H9 (cell line): Measurements from ENCODE around the gene ATG2A. TPM values are rescaled to one million over a fixed set of nuclear protein-coding genes. Genes with fewer than 3 reads are reported as not detected.

Source experiments
- DNase-seq: peaks from one replicate; pipeline ENCODE4 v3.0.0-alpha.2; 2017
- H2AFZ ChIP-seq: one replicate; pipeline ENCODE4 v1.6.1; 2013; ENCODE audit warnings: mild to moderate bottlenecking, low read length, control low read depth, moderate library complexity
- H2AK5ac ChIP-seq: 2 replicates; pipeline ENCODE4 v1.6.1; 2013; ENCODE audit warnings: low read length, control low read depth, mixed read lengths; ENCODE audit not compliant: insufficient read length
- H2BK120ac ChIP-seq: one replicate; pipeline ENCODE4 v1.6.1; 2013; ENCODE audit warnings: low read depth, mild to moderate bottlenecking, low read length, control low read depth, inconsistent platforms; ENCODE audit not compliant: poor library complexity, severe bottlenecking
- H2BK12ac ChIP-seq: 2 replicates; pipeline ENCODE4 v1.6.1; 2013; ENCODE audit warnings: low read length, control low read depth, mixed read lengths, low read depth; ENCODE audit not compliant: insufficient read length
- H2BK15ac ChIP-seq: 2 replicates; pipeline ENCODE4 v1.6.1; 2013; ENCODE audit warnings: low read depth, low read length, control low read depth
- H2BK20ac ChIP-seq: one replicate; pipeline ENCODE4 v1.6.1; 2013; ENCODE audit warnings: low read depth, mild to moderate bottlenecking, low read length, control low read depth, inconsistent platforms; ENCODE audit not compliant: poor library complexity, severe bottlenecking
- H2BK5ac ChIP-seq: 2 replicates; pipeline ENCODE4 v1.6.1; 2013; ENCODE audit warnings: low read length, control low read depth, mixed read lengths; ENCODE audit not compliant: insufficient read length
- H3K14ac ChIP-seq: 2 replicates; pipeline ENCODE4 v1.6.1; 2013; ENCODE audit warnings: low read length, control low read depth; ENCODE audit not compliant: insufficient read depth
- H3K18ac ChIP-seq: 2 replicates; pipeline ENCODE4 v1.6.1; 2013; ENCODE audit warnings: low read depth, mild to moderate bottlenecking, mixed read lengths, low read length, control low read depth; ENCODE audit not compliant: insufficient read length
- H3K23ac ChIP-seq: 2 replicates; pipeline ENCODE4 v1.6.1; 2013; ENCODE audit warnings: low read length, control low read depth, mixed read lengths, low read depth; ENCODE audit not compliant: insufficient read length
- H3K23me2 ChIP-seq: 2 replicates; pipeline ENCODE4 v1.6.1; 2013; ENCODE audit warnings: low read depth, mild to moderate bottlenecking, mixed read lengths, low read length, control low read depth; ENCODE audit not compliant: insufficient read length, poor library complexity, severe bottlenecking
- H3K27ac ChIP-seq: 2 replicates; pipeline ENCODE4 v1.5.1; 2013; ENCODE audit warnings: low read length, control low read depth, mixed read lengths, low read depth; ENCODE audit not compliant: insufficient read length
- H3K27me3 ChIP-seq: 2 replicates; pipeline ENCODE4 v1.6.1; 2013; ENCODE audit warnings: low read length, control low read depth, inconsistent platforms; ENCODE audit not compliant: insufficient read depth
- H3K4ac ChIP-seq: 2 replicates; pipeline ENCODE4 v1.6.1; 2013; ENCODE audit warnings: low read depth, mild to moderate bottlenecking, control low read depth, inconsistent platforms, low read length, moderate library complexity
- H3K4me1 ChIP-seq: 2 replicates; pipeline ENCODE4 v1.6.1; 2013; ENCODE audit warnings: low read length, control low read depth, inconsistent platforms; ENCODE audit not compliant: insufficient read depth
- H3K4me2 ChIP-seq: 2 replicates; pipeline ENCODE4 v1.6.1; 2013; ENCODE audit warnings: low read length, control low read depth, mixed read lengths; ENCODE audit not compliant: insufficient read length, insufficient read depth
- H3K56ac ChIP-seq: 2 replicates; pipeline ENCODE4 v1.6.1; 2013; ENCODE audit warnings: low read depth, mild to moderate bottlenecking, mixed read lengths, low read length, control low read depth; ENCODE audit not compliant: insufficient read length
- H3K79me1 ChIP-seq: 2 replicates; pipeline ENCODE4 v1.6.1; 2013; ENCODE audit warnings: low read depth, mild to moderate bottlenecking, moderate library complexity, low read length, control low read depth, inconsistent platforms; ENCODE audit not compliant: insufficient read depth, poor library complexity, severe bottlenecking
- H3K79me2 ChIP-seq: 2 replicates; pipeline ENCODE4 v1.6.1; 2013; ENCODE audit warnings: low read length, control low read depth, inconsistent platforms; ENCODE audit not compliant: insufficient read depth
- H3K9ac ChIP-seq: 2 replicates; pipeline ENCODE4 v1.6.1; 2013; ENCODE audit warnings: low read length, control low read depth, mixed read lengths; ENCODE audit not compliant: insufficient read length; ENCODE audit errors: extremely low read depth
- H3K9me3 ChIP-seq: one replicate; pipeline ENCODE4 v1.6.1; 2013; ENCODE audit warnings: low read depth, low read length, inconsistent platforms; ENCODE audit not compliant: control insufficient read depth
- H3T11ph ChIP-seq: one replicate; pipeline ENCODE4 v1.6.1; 2013; ENCODE audit warnings: mild to moderate bottlenecking, low read length, control low read depth, inconsistent platforms
- H4K20me1 ChIP-seq: one replicate; pipeline ENCODE4 v1.6.1; 2013; ENCODE audit not compliant: control insufficient read depth, insufficient read length, insufficient read depth
- H4K5ac ChIP-seq: 2 replicates; pipeline ENCODE4 v1.6.1; 2013; ENCODE audit warnings: low read depth, mild to moderate bottlenecking, mixed read lengths, low read length, control low read depth; ENCODE audit not compliant: insufficient read length
- H4K8ac ChIP-seq: replicated peaks from 2 replicates; pipeline ENCODE4 v1.6.1; 2013; ENCODE audit warnings: low read length, control low read depth, mixed read lengths, low read depth; ENCODE audit not compliant: insufficient read length
- H4K91ac ChIP-seq: 2 replicates; pipeline ENCODE4 v1.6.1; 2013; ENCODE audit warnings: low read depth, mild to moderate bottlenecking, moderate library complexity, mixed read lengths, low read length, control low read depth; ENCODE audit not compliant: insufficient read length
- H3K27ac Mint-ChIP-seq, 3 experiments: 2 replicates in 2 of 3; 3 replicates in 1 of 3; pipeline ENCODE4 v1.8.0; 2020 to 2021; ENCODE audit warnings: mixed read lengths in 3 of 3, mild to moderate bottlenecking in 1 of 3, moderate library complexity in 1 of 3
- H3K27me3 Mint-ChIP-seq: 2 replicates; pipeline ENCODE4 v1.8.0; 2021; ENCODE audit warnings: low read depth, mild to moderate bottlenecking, moderate library complexity, mixed read lengths
- H3K36me3 Mint-ChIP-seq, 3 experiments: 2 replicates in 2 of 3; 3 replicates in 1 of 3; pipeline ENCODE4 v1.8.0; 2020 to 2021; ENCODE audit warnings: low read depth in 3 of 3, mixed read lengths in 3 of 3; ENCODE audit not compliant: insufficient read depth in 1 of 3
- H3K4me1 Mint-ChIP-seq, 2 experiments: 2 replicates each; pipeline ENCODE4 v1.8.0; 2020; ENCODE audit warnings: mixed read lengths in 2 of 2
- H3K4me3 Mint-ChIP-seq, 2 experiments: 2 replicates in 1 of 2; 3 replicates in 1 of 2; pipeline ENCODE4 v1.8.0; 2020 to 2021; ENCODE audit warnings: mild to moderate bottlenecking in 2 of 2, mixed read lengths in 2 of 2, moderate library complexity in 1 of 2
- H3K9me3 Mint-ChIP-seq, 2 experiments: 2 replicates in 1 of 2; 3 replicates in 1 of 2; pipeline ENCODE4 v1.8.0; 2020; ENCODE audit warnings: mild to moderate bottlenecking in 2 of 2, mixed read lengths in 2 of 2, moderate library complexity in 1 of 2
- WGBS: extraction: QIAGEN DNeasy Blood & Tissue Kit; methylation state at CpG from one replicate; pipeline ENCODE4 v1.1.7; 2013; ENCODE audit warnings: missing lambda C conversion rate, low lambda C conversion rate, mixed read lengths; ENCODE audit not compliant: insufficient read length; ENCODE audit errors: extremely low coverage; 5-methylcytosine and 5-hydroxymethylcytosine counted together
- total RNA-seq: library from RNA; stranded (reverse); gene quantifications from 2 replicates; pipeline ENCODE4 v1.2.1, GENCODE V29; 2021
- TF ChIP-seq, protein P1 (sequence below): fragments of 200-600 bp; sonication (generic); conservative IDR thresholded peaks from 3 replicates; pipeline ENCODE4 v1.8.0; 2021; ENCODE audit warnings: antibody characterized with exemption, mild to moderate bottlenecking

The ATG2A gene
- total RNA-seq, 1 experiment from 2014 or later, result 21.3 TPM

DNA sequence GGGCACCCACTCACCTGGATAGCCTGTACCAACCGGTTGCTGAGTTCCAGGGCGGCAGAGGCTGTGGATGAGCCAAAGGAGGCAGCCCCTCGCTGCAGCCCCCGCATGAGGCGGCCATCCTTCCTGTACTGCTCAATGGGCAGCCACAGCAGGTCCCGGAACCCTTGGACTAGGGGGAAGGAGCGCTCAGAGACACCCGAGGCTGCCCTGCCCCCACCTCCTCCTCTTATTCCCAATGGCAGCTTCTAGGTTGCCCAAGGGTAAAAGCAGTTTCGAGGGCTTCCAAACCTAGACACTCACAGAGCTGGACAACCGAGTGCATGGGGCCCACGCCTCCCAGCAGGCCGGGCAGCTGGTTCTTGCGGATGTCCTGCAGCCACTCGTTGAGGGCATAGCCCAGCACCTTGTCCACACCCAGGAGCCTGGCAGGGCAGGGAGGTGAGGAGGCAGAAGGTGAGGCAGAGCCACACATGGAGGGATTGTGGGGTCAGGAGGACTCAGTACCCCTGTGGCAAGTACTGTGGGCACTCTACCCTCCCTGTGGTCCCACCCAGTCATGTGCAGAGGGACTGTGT is 20.5 kb downstream of the ATG2A start:
- Histone ChIP-seq H3K9me3 (no peaks in the 10 kb centered on the region), H2BK120ac (no peak overlapping the region), H3T11ph (no peak overlapping the region), H3K27ac (no peak overlapping the region), H3K18ac (no peak overlapping the region), H2BK20ac (no peak overlapping the region), H2BK5ac (no peak overlapping the region), H2BK12ac (no peak overlapping the region), H3K79me1 (no peaks in the 10 kb centered on the region), H3K14ac (no peak overlapping the region), H4K8ac (no peak overlapping the region), H4K5ac (no peak overlapping the region), H3K79me2 (no peaks in the 10 kb centered on the region), H2AK5ac (no peak overlapping the region), H3K27me3 (no peaks in the 10 kb centered on the region), H2AFZ (no peak overlapping the region), H3K23me2 (no peaks in the 10 kb centered on the region), H3K9ac (no peak overlapping the region), H3K56ac (no peak overlapping the region), H4K20me1 (peaks cover 4% of the 10 kb centered on the region), H3K4me2 (no peak overlapping the region), H3K4me1 (no peaks in the 10 kb centered on the region), H4K91ac (no peak overlapping the region), H3K23ac (no peak overlapping the region), H3K4ac (no peak overlapping the region), H2BK15ac (no peak overlapping the region)
- Mint-ChIP-seq H3K36me3 (peaks cover 0 to 25% (median 20%) of the 10 kb centered on the region in 3 experiments; a peak in 5 of 7 replicates), H3K27me3 (no peaks in the 10 kb centered on the region), H3K27ac (peak overlapping the region in 1 of 3 experiments; percentile 48; a peak in 1 of 7 replicates), H3K4me3 (no peak overlapping the region), H3K4me1 (peaks cover 0 to 3% of the 10 kb centered on the region in 2 experiments; a peak in 1 of 4 replicates), H3K9me3 (no peaks in the 10 kb centered on the region; a peak in 1 of 5 replicates)
- WGBS, result no CpG with 5 or more reads among the region's 14 CpGs
- TF ChIP-seq, protein P1, sequence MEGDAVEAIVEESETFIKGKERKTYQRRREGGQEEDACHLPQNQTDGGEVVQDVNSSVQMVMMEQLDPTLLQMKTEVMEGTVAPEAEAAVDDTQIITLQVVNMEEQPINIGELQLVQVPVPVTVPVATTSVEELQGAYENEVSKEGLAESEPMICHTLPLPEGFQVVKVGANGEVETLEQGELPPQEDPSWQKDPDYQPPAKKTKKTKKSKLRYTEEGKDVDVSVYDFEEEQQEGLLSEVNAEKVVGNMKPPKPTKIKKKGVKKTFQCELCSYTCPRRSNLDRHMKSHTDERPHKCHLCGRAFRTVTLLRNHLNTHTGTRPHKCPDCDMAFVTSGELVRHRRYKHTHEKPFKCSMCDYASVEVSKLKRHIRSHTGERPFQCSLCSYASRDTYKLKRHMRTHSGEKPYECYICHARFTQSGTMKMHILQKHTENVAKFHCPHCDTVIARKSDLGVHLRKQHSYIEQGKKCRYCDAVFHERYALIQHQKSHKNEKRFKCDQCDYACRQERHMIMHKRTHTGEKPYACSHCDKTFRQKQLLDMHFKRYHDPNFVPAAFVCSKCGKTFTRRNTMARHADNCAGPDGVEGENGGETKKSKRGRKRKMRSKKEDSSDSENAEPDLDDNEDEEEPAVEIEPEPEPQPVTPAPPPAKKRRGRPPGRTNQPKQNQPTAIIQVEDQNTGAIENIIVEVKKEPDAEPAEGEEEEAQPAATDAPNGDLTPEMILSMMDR, result no peak
- DNase-seq, result no peak
